Muscle layer of colon (tissue), 2 donors: ENCODE data around the gene LGALS8.

Source experiments
- H3K27ac ChIP-seq: one replicate; pipeline ENCODE4 v1.7.0; 2013; ENCODE audit warnings: low read depth, mild to moderate bottlenecking, low read length, moderate library complexity
- H3K27me3 ChIP-seq, 2 donors: one replicate each; pipeline ENCODE4 v1.7.0; 2013; ENCODE audit warnings: low read length in 2 of 2, mild to moderate bottlenecking in 2 of 2; ENCODE audit not compliant: insufficient read depth in 2 of 2, control insufficient read depth in 1 of 2
- H3K36me3 ChIP-seq: one replicate; pipeline ENCODE4 v1.7.0; 2013; ENCODE audit warnings: mild to moderate bottlenecking, low read length; ENCODE audit not compliant: insufficient read depth
- H3K4me1 ChIP-seq: one replicate; pipeline ENCODE4 v1.7.0; 2013; ENCODE audit warnings: mild to moderate bottlenecking, low read length; ENCODE audit not compliant: insufficient read depth
- H3K4me3 ChIP-seq, 2 donors: one replicate each; pipeline ENCODE4 v1.7.0; 2013; ENCODE audit warnings: low read length in 2 of 2, low read depth in 1 of 2, mild to moderate bottlenecking in 1 of 2, moderate library complexity in 1 of 2
- H3K9ac ChIP-seq: one replicate; pipeline ENCODE4 v1.7.0; 2013; ENCODE audit warnings: low read length
- H3K9me3 ChIP-seq: one replicate; pipeline ENCODE4 v1.7.0; 2013; ENCODE audit warnings: mild to moderate bottlenecking, low read length
- donor health status: abdominal sarcoma.
- donor health status: Adenocarcinoma of cecum.

The LGALS8 gene

DNA sequence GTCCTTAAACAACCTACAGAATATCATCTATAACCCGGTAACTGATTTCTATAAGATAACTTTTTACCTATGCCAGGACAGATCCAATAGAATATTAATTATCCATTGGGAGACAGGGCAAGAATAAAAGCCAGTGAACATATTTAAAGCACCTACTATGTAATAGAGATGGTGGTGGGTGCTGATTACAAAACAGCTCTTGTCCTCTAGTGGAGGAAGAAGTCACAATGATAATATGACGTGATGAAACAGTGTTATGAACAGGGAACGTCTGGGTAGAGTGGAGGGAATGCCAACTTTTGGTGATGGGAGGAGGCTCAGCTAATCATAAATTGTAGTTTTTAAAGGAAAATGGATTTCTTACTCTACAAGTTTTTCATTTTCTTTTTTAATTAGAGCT is 2.3 kb downstream of the LGALS8 start:
- H3K9me3 ChIP-seq, result no peaks in the 10 kb centered on the region
- no peak overlapping the region for H3K27ac ChIP-seq
- H3K36me3 ChIP-seq, result peaks cover 20% of the 10 kb centered on the region
- H3K9ac ChIP-seq, result no peak overlapping the region
- H3K4me1 ChIP-seq, result peaks cover 6% of the 10 kb centered on the region
- H3K27me3 ChIP-seq, result no peaks in the 10 kb centered on the region
- no peak overlapping the region for H3K4me3 ChIP-seq

DNA sequence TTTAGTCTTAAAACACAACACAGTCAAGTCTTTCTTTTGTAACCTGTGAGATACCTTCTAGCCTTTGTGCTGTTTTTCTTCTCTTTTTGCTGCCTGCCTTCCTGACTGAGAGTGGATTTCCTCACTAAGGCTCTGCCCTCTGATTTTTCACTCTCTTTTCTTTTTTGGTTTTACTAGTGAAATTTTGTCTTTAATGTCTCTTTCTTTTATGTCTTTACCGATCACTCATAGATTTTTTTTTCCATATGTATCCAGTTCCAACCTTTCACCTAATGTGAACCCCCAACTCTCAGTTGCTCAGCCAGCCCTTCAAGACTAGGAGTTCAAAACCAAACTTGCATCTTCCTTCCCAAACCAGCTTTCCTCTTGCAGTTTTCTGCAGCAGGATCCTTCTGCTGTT is 6.5 kb downstream of the LGALS8 start:
- no peak overlapping the region for H3K4me3 ChIP-seq
- H3K27me3 ChIP-seq, result no peaks in the 10 kb centered on the region
- no peak overlapping the region for H3K9ac ChIP-seq
- H3K27ac ChIP-seq, result no peak overlapping the region
- H3K9me3 ChIP-seq, result no peaks in the 10 kb centered on the region
- H3K36me3 ChIP-seq, result peaks cover 30% of the 10 kb centered on the region
- H3K4me1 ChIP-seq, result no peaks in the 10 kb centered on the region

- H3K9me3 ChIP-seq, result no peaks in the 10 kb centered on the region
- H3K4me3 ChIP-seq, result no peak overlapping the region
- H3K9ac ChIP-seq, result no peak overlapping the region
- H3K4me1 ChIP-seq, result no peaks in the 10 kb centered on the region
- no peak overlapping the region for H3K27ac ChIP-seq
- H3K36me3 ChIP-seq, result peaks cover 28% of the 10 kb centered on the region
- no peaks in the 10 kb centered on the region for H3K27me3 ChIP-seq
Observed at GRCh38 chr1:236530959-236531358, 7.2 kb downstream of the LGALS8 start.

GRCh38 chr1:236532850-236533249 is 9.1 kb downstream of the LGALS8 start:
- Histone ChIP-seq H3K4me1 (no peaks in the 10 kb centered on the region), H3K9ac (no peak overlapping the region), H3K4me3 (no peak overlapping the region), H3K27me3 (no peaks in the 10 kb centered on the region), H3K36me3 (peaks cover 15% of the 10 kb centered on the region), H3K27ac (no peak overlapping the region), H3K9me3 (no peaks in the 10 kb centered on the region)

GRCh38 chr1:236534151-236534651 is 10.4 kb downstream of the LGALS8 start:
- H3K27me3 ChIP-seq, result no peaks in the 10 kb centered on the region
- H3K4me3 ChIP-seq, result no peak overlapping the region
- H3K9ac ChIP-seq, result no peak overlapping the region
- peaks cover 27% of the 10 kb centered on the region for H3K36me3 ChIP-seq
- H3K4me1 ChIP-seq, result no peaks in the 10 kb centered on the region
- no peaks in the 10 kb centered on the region for H3K9me3 ChIP-seq
- H3K27ac ChIP-seq, result no peak overlapping the region

GRCh38 chr1:236535190-236535589 is 11.4 kb downstream of the LGALS8 start:
- Histone ChIP-seq H3K9ac (no peak overlapping the region), H3K4me1 (no peaks in the 10 kb centered on the region), H3K9me3 (no peaks in the 10 kb centered on the region), H3K27me3 (no peaks in the 10 kb centered on the region), H3K36me3 (peaks cover 35% of the 10 kb centered on the region), H3K27ac (no peak overlapping the region), H3K4me3 (no peak overlapping the region)

DNA sequence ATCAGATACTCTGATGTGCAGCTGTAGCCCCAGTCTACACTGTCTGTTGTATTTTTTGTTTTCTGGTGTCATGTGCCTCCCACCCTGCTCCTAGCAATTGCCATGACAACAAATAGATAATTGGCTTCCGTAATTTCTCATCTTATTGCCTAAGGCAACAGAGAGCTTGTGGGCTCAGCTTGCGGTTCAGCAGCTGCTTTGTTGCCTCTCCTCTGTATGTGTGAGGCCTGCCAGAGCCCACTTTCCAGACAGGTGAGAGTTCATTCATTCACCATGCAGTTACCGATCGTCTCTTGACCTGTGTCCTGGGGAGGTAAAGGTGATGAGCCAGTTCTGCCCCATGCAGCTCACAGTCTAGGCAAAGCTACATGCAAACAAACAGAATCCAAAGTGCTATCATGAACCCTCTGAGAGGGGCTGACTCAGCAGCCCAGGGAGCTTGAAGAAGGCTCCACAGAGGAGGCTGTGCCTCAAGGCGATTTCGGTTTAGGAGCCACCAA is 11.9 kb downstream of the LGALS8 start:
- Histone ChIP-seq H3K4me1 (no peaks in the 10 kb centered on the region), H3K9ac (no peak overlapping the region), H3K4me3 (no peak overlapping the region), H3K36me3 (peaks cover 36% of the 10 kb centered on the region), H3K27me3 (no peaks in the 10 kb centered on the region), H3K9me3 (no peaks in the 10 kb centered on the region), H3K27ac (no peak overlapping the region)

GRCh38 chr1:236536540-236536939 is 12.8 kb downstream of the LGALS8 start:
- H3K9me3 ChIP-seq, result no peaks in the 10 kb centered on the region
- H3K4me1 ChIP-seq, result no peaks in the 10 kb centered on the region
- no peak overlapping the region for H3K27ac ChIP-seq
- no peak overlapping the region for H3K9ac ChIP-seq
- H3K27me3 ChIP-seq, result no peaks in the 10 kb centered on the region
- no peak overlapping the region for H3K4me3 ChIP-seq
- H3K36me3 ChIP-seq, result peaks cover 41% of the 10 kb centered on the region

DNA sequence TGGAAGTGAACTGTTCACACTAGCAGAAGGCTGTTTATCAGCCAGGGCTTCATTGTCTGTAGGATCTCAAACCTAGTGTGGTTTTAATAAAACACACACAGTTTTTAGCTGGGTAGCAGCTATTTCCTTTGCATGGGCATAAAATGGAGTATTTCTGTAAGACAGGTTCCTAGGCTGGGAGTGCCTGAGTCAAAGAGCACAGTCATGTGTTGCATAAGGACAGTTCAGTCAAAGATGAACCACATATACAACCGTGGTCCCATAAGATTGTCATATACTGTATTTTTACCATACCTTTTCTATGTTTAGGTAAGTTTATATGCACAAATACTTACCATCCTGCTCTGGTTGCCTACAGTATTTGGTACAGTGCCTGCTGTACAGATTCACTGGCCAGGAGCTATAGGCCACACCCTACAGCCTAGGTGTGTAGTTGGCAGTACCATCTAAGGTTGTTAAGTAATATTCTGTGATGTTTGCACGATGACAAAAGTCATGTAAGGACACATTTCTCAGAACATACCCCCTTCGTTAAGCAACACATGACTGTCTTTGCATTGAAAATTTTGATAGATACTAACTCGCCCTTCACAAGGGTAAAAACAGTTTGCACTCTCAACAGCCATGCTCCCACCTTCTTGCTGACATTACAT is 17.2 kb downstream of the LGALS8 start:
- H3K27me3 ChIP-seq, result no peaks in the 10 kb centered on the region
- H3K4me3 ChIP-seq, result no peak overlapping the region
- H3K36me3 ChIP-seq, result peaks cover 72% of the 10 kb centered on the region
- H3K4me1 ChIP-seq, result no peaks in the 10 kb centered on the region
- no peaks in the 10 kb centered on the region for H3K9me3 ChIP-seq
- no peak overlapping the region for H3K27ac ChIP-seq
- H3K9ac ChIP-seq, result no peak overlapping the region

DNA sequence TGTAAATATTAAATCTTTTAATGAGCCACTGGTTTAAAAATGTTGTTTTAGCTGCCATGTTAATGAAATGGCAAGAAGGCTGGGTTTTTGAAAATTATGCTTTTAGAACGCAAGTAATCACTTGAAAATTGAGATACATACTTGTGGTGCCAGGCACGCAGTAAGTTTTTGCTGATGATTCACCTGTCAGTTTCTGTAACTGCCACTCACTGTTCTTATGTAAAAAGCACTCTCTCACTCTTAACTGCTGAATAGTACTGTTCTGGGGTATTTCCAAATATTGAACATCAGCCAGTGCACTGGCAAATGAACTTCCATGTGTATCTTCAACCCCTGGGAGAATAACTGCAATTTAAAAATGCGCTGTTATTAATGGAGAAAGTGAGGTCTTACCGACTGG is 17.9 kb downstream of the LGALS8 start:
- Histone ChIP-seq H3K36me3 (peaks cover 80% of the 10 kb centered on the region), H3K4me3 (no peak overlapping the region), H3K9me3 (no peaks in the 10 kb centered on the region)

GRCh38 chr1:236543065-236543669 is 19.4 kb downstream of the LGALS8 start:
- no peak overlapping the region for H3K9ac ChIP-seq
- peaks cover 93% of the 10 kb centered on the region for H3K36me3 ChIP-seq
- H3K27ac ChIP-seq, result no peak overlapping the region
- no peaks in the 10 kb centered on the region for H3K27me3 ChIP-seq
- no peak overlapping the region for H3K4me3 ChIP-seq
- H3K9me3 ChIP-seq, result no peaks in the 10 kb centered on the region
- H3K4me1 ChIP-seq, result no peaks in the 10 kb centered on the region

More for the DNA sequence above, 17.9 kb downstream of the LGALS8 start:
- no peak overlapping the region for H3K9ac ChIP-seq
- no peaks in the 10 kb centered on the region for H3K27me3 ChIP-seq
- no peak overlapping the region for H3K27ac ChIP-seq
- H3K4me1 ChIP-seq, result no peaks in the 10 kb centered on the region
